Measurements from ENCODE around the gene TAC4. TPM values are rescaled to one million over a fixed set of nuclear protein-coding genes. Genes with fewer than 3 reads are reported as not detected.

Gene TAC4
- total and polyA plus RNA-seq, 2 of the 13 experiments (the other 11 are each of a cell fraction or from before 2014, with no cell fraction given), result not detected

GRCh38 chr17:49871211-49871610 is 23.3 kb upstream of the TAC4 start:
- Histone ChIP-seq H3K4me3 (replicated peaks in 1 of 3; ENCODE audit: insufficient read depth in 1 of 3, low read depth in 2 of 3, low read length in 3 of 3) (no peak overlapping the region), H3K36me3 (replicated peaks in 1 of 2; ENCODE audit: control insufficient read depth in 1 of 2, insufficient read depth in 2 of 2, low read length in 2 of 2) (no peaks in the 10 kb centered on the region), H3K79me2 (ENCODE audit: insufficient read depth, low read length) (no peaks in the 10 kb centered on the region), H3K9ac (ENCODE audit: insufficient read depth, low read depth, low read length) (no peak overlapping the region), H3K9me3 (ENCODE audit: low read length) (no peaks in the 10 kb centered on the region), H3K27me3 (ENCODE audit: control insufficient read depth in 1 of 2, insufficient read depth in 2 of 2, low read length in 2 of 2) (peaks cover 5 to 40% of the 10 kb centered on the region in 2 experiments; a peak in 4 of 5 replicates), H3K4me1 (ENCODE audit: insufficient read depth, low read length) (peaks cover 3% of the 10 kb centered on the region), H4K20me1 (ENCODE audit: insufficient read depth, low read length) (no peaks in the 10 kb centered on the region), H3K27ac (ENCODE audit: extremely low read length, insufficient read depth, low read length) (no peak overlapping the region), H2AFZ (ENCODE audit: low read length) (no peak overlapping the region), H3K4me2 (ENCODE audit: low read depth, low read length) (no peak overlapping the region)
- no peak for FAIRE-seq
- no peak for TF ChIP-seq ZNF101 (CRISPR knock-in tag; IDR thresholded peaks at IDR 0.05; ENCODE audit: borderline replicate concordance, low read depth)
- TF ChIP-seq ZNF33A (CRISPR knock-in tag; IDR thresholded peaks at IDR 0.05; ENCODE audit: borderline replicate concordance), result no peak
- TF ChIP-seq, protein P1, sequence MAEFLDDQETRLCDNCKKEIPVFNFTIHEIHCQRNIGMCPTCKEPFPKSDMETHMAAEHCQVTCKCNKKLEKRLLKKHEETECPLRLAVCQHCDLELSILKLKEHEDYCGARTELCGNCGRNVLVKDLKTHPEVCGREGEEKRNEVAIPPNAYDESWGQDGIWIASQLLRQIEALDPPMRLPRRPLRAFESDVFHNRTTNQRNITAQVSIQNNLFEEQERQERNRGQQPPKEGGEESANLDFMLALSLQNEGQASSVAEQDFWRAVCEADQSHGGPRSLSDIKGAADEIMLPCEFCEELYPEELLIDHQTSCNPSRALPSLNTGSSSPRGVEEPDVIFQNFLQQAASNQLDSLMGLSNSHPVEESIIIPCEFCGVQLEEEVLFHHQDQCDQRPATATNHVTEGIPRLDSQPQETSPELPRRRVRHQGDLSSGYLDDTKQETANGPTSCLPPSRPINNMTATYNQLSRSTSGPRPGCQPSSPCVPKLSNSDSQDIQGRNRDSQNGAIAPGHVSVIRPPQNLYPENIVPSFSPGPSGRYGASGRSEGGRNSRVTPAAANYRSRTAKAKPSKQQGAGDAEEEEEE (CRISPR knock-in tag; IDR thresholded peaks at IDR 0.05; ENCODE audit: borderline replicate concordance), result no peak
- TF ChIP-seq, protein P2, sequence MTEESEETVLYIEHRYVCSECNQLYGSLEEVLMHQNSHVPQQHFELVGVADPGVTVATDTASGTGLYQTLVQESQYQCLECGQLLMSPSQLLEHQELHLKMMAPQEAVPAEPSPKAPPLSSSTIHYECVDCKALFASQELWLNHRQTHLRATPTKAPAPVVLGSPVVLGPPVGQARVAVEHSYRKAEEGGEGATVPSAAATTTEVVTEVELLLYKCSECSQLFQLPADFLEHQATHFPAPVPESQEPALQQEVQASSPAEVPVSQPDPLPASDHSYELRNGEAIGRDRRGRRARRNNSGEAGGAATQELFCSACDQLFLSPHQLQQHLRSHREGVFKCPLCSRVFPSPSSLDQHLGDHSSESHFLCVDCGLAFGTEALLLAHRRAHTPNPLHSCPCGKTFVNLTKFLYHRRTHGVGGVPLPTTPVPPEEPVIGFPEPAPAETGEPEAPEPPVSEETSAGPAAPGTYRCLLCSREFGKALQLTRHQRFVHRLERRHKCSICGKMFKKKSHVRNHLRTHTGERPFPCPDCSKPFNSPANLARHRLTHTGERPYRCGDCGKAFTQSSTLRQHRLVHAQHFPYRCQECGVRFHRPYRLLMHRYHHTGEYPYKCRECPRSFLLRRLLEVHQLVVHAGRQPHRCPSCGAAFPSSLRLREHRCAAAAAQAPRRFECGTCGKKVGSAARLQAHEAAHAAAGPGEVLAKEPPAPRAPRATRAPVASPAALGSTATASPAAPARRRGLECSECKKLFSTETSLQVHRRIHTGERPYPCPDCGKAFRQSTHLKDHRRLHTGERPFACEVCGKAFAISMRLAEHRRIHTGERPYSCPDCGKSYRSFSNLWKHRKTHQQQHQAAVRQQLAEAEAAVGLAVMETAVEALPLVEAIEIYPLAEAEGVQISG (CRISPR knock-in tag; IDR thresholded peaks at IDR 0.05), result no peak
- no peak for TF ChIP-seq SRF (IDR thresholded peaks at IDR 0.05; ENCODE audit: low read depth, low read length)
- no peak for TF ChIP-seq CEBPB (IDR thresholded peaks at IDR 0.05; ENCODE audit: borderline replicate concordance, low read depth, low read length)
- no peak for TF ChIP-seq ZNF407 (CRISPR knock-in tag; IDR thresholded peaks at IDR 0.05; ENCODE audit: not compliant biosample characterization)
- TF ChIP-seq ZFP82 (CRISPR knock-in tag; IDR thresholded peaks at IDR 0.05; ENCODE audit: borderline replicate concordance), result no peak
- no peak for TF ChIP-seq LCORL (IDR thresholded peaks at IDR 0.05)
- TF ChIP-seq LCORL (CRISPR knock-in tag; IDR thresholded peaks at IDR 0.05), result no peak
- BruUV-seq (replicated peaks), result no TSS peak
- ATAC-seq, result no peak
- in situ Hi-C loops (cut with HindIII; ENCODE audit: extremely low pct_ligation_motif_present, low pct_unique_long_range_greater_than_20kb) (no loop called here), intact Hi-C loops (cut with micrococcal nuclease; ENCODE audit: unreplicated experiment) (no loop called here)
- POLR2A ChIA-PET, result no interaction called here
- WGBS (ENCODE audit: low lambda C conversion rate), result 34% methylated on average over 7 of the region's 7 CpGs
- no peak for DNase-seq (ENCODE audit: low spot score)
- CTCF ChIA-PET (ENCODE audit: low intra/inter-chr PET ratio, low total read pairs), result no interaction called here

Data from HepG2 (cell line).